ENCODE measurements around the gene CDH23. TPM values are rescaled to one million over a fixed set of nuclear protein-coding genes. Genes with fewer than 3 reads are reported as not detected.

CDH23 gene
- total RNA-seq, 2 donors from 2014 or later = 3.9 to 74.8 TPM

DNA sequence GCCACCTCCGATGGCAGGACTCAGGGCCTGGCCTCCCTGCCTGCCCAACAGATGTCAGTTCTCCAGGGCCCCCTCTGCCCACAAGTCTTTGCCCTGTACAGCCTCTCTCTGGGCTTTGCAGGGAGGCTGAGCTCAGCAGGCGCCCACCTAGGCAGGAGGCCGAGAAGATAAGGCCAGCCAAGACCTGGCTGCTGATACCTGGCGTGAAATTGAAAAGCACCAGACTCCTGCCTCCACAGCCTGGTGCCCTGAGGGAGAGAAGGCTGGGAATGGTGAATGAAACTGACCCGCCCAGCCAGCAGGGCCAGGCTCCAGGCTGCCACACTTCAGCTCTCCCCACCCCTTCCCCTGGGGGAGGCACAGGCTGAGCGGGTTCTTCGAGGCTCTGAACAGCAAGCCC, 145.8 kb downstream of the CDH23 start:
- 65% methylated on average over 7 of the region's 7 CpGs for WGBS
- no peaks in the 10 kb centered on the region for H3K36me3 ChIP-seq
- no peaks in the 10 kb centered on the region for H3K27me3 ChIP-seq (replicated peaks; ENCODE audit: insufficient read depth)
- peak; percentile 12 for DNase-seq (ENCODE audit: low spot score)
- TF ChIP-seq, protein P1, sequence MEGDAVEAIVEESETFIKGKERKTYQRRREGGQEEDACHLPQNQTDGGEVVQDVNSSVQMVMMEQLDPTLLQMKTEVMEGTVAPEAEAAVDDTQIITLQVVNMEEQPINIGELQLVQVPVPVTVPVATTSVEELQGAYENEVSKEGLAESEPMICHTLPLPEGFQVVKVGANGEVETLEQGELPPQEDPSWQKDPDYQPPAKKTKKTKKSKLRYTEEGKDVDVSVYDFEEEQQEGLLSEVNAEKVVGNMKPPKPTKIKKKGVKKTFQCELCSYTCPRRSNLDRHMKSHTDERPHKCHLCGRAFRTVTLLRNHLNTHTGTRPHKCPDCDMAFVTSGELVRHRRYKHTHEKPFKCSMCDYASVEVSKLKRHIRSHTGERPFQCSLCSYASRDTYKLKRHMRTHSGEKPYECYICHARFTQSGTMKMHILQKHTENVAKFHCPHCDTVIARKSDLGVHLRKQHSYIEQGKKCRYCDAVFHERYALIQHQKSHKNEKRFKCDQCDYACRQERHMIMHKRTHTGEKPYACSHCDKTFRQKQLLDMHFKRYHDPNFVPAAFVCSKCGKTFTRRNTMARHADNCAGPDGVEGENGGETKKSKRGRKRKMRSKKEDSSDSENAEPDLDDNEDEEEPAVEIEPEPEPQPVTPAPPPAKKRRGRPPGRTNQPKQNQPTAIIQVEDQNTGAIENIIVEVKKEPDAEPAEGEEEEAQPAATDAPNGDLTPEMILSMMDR (IDR thresholded peaks at IDR 0.05) = no peak
- TF ChIP-seq POLR2A (IDR thresholded peaks at IDR 0.05) (no peak), POLR2AphosphoS5 (IDR thresholded peaks at IDR 0.05) (no peak)
- intact Hi-C loops (cut with DNase I) = no loop called here
- no peaks in the 10 kb centered on the region for H3K9me3 ChIP-seq
- H3K4me1 ChIP-seq (replicated peaks) = no peaks in the 10 kb centered on the region
- no peak overlapping the region for H3K4me3 ChIP-seq
- H3K27ac ChIP-seq = no peak overlapping the region

DNA sequence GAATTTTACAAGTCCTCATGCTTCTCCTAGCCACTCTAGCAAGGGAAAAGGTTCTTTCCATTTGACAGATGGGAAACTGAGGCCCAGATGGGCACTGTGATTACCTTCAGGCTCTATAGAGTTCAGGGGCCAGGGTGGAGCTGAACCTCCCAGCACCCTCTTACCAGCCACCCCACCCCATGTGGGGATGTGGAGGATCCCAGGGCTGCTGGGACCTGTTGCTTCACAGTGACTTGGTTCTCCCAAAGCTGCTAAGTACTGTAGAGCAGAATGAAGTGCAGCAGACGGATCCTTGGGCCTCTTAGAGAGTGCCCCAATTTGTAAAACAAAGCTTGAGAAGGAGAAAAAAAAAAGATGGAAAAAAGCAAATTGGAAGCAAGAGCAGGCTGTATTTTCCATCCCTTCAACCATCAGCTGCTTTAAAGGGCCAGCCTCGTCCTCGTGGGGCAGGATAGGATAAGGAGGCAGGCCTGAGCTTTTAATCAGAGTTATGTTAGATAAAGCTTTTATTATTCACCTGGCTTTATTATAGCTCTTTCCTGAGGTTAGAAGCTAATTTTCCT, 147.0 kb downstream of the CDH23 start:
- intact Hi-C loops (cut with DNase I) = no loop called here
- H3K4me3 ChIP-seq = no peak overlapping the region
- H3K27ac ChIP-seq = no peak overlapping the region
- H3K36me3 ChIP-seq = no peaks in the 10 kb centered on the region
- TF ChIP-seq POLR2A (IDR thresholded peaks at IDR 0.05) (no peak), POLR2AphosphoS5 (IDR thresholded peaks at IDR 0.05) (no peak)
- TF ChIP-seq, protein P1 (IDR thresholded peaks at IDR 0.05) = no peak
- H3K4me1 ChIP-seq (replicated peaks) = no peaks in the 10 kb centered on the region
- no peaks in the 10 kb centered on the region for H3K9me3 ChIP-seq
- WGBS = 77% methylated on average over 3 of the region's 3 CpGs
- no peak for DNase-seq (ENCODE audit: low spot score)
- H3K27me3 ChIP-seq (replicated peaks; ENCODE audit: insufficient read depth) = no peaks in the 10 kb centered on the region

DNA sequence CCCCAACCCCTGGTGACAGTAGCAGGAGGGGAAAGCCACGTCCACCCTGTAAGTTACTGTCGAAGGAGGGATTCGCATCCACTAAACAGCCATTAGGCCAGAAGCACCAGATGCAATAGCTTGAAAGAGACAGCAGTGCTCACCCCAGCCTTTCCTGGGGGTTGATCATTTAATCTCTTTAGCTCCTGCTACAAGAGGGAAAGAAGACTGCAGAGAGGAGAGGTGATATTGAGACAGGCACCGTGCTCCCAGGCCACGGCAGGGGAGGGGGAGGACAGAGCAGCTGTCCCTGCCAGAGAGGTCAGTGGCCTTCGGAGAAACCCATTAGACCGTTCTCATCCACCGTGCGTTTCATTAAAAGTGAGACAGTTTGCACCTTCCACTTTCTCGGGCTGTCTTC, 148.3 kb downstream of the CDH23 start:
- no peaks in the 10 kb centered on the region for H3K4me1 ChIP-seq (replicated peaks)
- TF ChIP-seq, protein P1 (IDR thresholded peaks at IDR 0.05) = no peak
- no peak for TF ChIP-seq POLR2AphosphoS5 (IDR thresholded peaks at IDR 0.05)
- no peak for TF ChIP-seq POLR2A (IDR thresholded peaks at IDR 0.05)

DNA sequence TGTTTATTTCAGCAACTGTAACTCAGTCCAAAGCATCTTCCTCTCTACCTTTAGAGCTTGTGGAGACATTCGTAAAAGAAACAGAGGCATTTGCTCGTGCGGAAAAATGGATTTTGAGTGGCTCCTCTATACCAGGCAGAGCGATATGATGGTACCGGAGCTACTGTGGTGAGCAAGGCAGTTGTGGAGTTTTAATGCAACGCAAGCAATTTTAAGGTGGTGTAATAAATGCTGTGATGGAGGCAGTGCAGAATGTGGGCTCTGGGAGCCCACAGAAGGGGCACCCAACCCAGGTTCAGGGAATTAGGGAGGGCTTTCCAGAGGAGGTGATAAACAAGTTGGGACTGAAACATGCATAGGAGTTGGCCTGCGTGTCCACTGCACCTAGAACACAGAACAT, 149.5 kb downstream of the CDH23 start:
- Histone ChIP-seq H3K27ac (no peak overlapping the region), H3K36me3 (no peaks in the 10 kb centered on the region), H3K4me1 (replicated peaks) (no peaks in the 10 kb centered on the region), H3K4me3 (no peak overlapping the region), H3K9me3 (no peaks in the 10 kb centered on the region), H3K27me3 (replicated peaks; ENCODE audit: insufficient read depth) (no peaks in the 10 kb centered on the region)
- WGBS = 92% methylated on average over 7 of the region's 7 CpGs
- intact Hi-C loops (cut with DNase I) = no loop called here
- TF ChIP-seq, protein P1 (IDR thresholded peaks at IDR 0.05) = no peak
- TF ChIP-seq POLR2A (IDR thresholded peaks at IDR 0.05) (no peak), POLR2AphosphoS5 (IDR thresholded peaks at IDR 0.05) (no peak)
- no peak for DNase-seq (ENCODE audit: low spot score)

More for the DNA sequence above, 148.3 kb downstream of the CDH23 start:
- Histone ChIP-seq H3K4me3 (no peak overlapping the region), H3K27me3 (replicated peaks; ENCODE audit: insufficient read depth) (no peaks in the 10 kb centered on the region), H3K36me3 (no peaks in the 10 kb centered on the region), H3K27ac (no peak overlapping the region), H3K9me3 (no peaks in the 10 kb centered on the region)
- intact Hi-C loops (cut with DNase I) = no loop called here
- no peak for DNase-seq (ENCODE audit: low spot score)
- WGBS = 82% methylated on average over 10 of the region's 10 CpGs

DNA sequence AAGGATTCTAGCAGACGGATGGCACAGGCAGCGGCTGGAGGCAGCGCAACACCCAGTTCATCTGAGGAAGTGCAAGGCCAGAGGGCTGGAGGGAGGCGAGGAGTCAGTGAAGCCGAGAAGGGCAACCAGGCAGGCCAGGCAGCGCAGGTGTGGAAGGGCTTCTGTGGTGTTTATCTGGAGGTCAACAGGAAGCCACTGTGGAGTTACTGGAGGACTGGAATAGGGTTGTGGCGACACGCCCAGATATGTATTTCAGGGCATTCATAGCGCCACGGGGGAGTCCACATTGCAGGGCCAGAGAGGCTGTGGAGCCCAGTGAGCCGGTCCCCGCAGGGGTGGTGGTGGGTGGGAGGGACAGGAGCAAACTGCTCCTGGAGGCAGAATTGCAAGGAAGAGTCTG, 150.6 kb downstream of the CDH23 start:
- no peak overlapping the region for H3K4me3 ChIP-seq
- no peaks in the 10 kb centered on the region for H3K4me1 ChIP-seq (replicated peaks)
- intact Hi-C loops (cut with DNase I) = no loop called here
- no peak for DNase-seq (ENCODE audit: low spot score)
- TF ChIP-seq POLR2AphosphoS5 (IDR thresholded peaks at IDR 0.05) = no peak
- no peak for TF ChIP-seq POLR2A (IDR thresholded peaks at IDR 0.05)
- TF ChIP-seq, protein P1 (IDR thresholded peaks at IDR 0.05) = no peak
- no peaks in the 10 kb centered on the region for H3K9me3 ChIP-seq
- H3K36me3 ChIP-seq = no peaks in the 10 kb centered on the region
- H3K27ac ChIP-seq = no peak overlapping the region
- no peaks in the 10 kb centered on the region for H3K27me3 ChIP-seq (replicated peaks; ENCODE audit: insufficient read depth)
- WGBS = 88% methylated on average over 12 of the region's 12 CpGs
